Keratinocyte (primary cell): ENCODE data around the gene NSG1. TPM values are rescaled to one million over a fixed set of nuclear protein-coding genes. Genes with fewer than 3 reads are reported as not detected.

Source experiments
- DNase-seq: peaks from one replicate; pipeline ENCODE4 v3.0.0-alpha.2; 2011; ENCODE audit warnings: low read depth, missing footprints, low spot score
- FAIRE-seq: peaks from 2 replicates; lab custom pipeline; 2011; peaks lifted over from hg19 to GRCh38; lab: Jason Lieb, UNC
- H2AFZ ChIP-seq: 2 replicates; pipeline ENCODE4 v1.6.0; 2012; ENCODE audit warnings: low read length, control low read depth, inconsistent platforms; ENCODE audit not compliant: control insufficient read depth
- H3K27ac ChIP-seq: 2 replicates; pipeline ENCODE4 v1.5.1; 2011; ENCODE audit warnings: low read length; ENCODE audit not compliant: control insufficient read depth, insufficient read depth
- H3K27me3 ChIP-seq: 3 replicates; pipeline ENCODE4 v1.6.0; 2011; ENCODE audit warnings: low read length; ENCODE audit not compliant: control insufficient read depth, insufficient read depth; ENCODE audit errors: extremely low read depth
- H3K36me3 ChIP-seq, 2 experiments: 2 replicates in 1 of 2; 3 replicates in 1 of 2; pipeline ENCODE4 v1.5.1; 2011; ENCODE audit warnings: low read length in 2 of 2, mild to moderate bottlenecking in 1 of 2; ENCODE audit not compliant: control insufficient read depth in 2 of 2, insufficient read depth in 2 of 2; ENCODE audit errors: extremely low read depth in 1 of 2
- H3K4me1 ChIP-seq: 3 replicates; pipeline ENCODE4 v1.5.1; 2011; ENCODE audit warnings: low read length; ENCODE audit not compliant: control insufficient read depth, insufficient read depth; ENCODE audit errors: extremely low read depth
- H3K4me2 ChIP-seq: 3 replicates; pipeline ENCODE4 v1.6.0; 2011; ENCODE audit warnings: low read depth, low read length; ENCODE audit not compliant: control insufficient read depth, insufficient read depth; ENCODE audit errors: extremely low read depth
- H3K4me3 ChIP-seq, 3 experiments: fragments of 200-600 bp in 1 of 3; sonication (generic) in 1 of 3; 2 replicates in 2 of 3; 3 replicates in 1 of 3; pipeline ENCODE4 v1.5.1; 2011 to 2016; ENCODE audit warnings: low read length in 3 of 3, mild to moderate bottlenecking in 3 of 3, control low read depth in 2 of 3, inconsistent platforms in 1 of 3, low read depth in 1 of 3, mixed read lengths in 1 of 3, mixed run types in 1 of 3, moderate library complexity in 1 of 3; ENCODE audit not compliant: control insufficient read depth in 2 of 3, insufficient read depth in 2 of 3; ENCODE audit errors: extremely low read depth in 1 of 3
- H3K79me2 ChIP-seq: 2 replicates; pipeline ENCODE4 v1.6.0; 2012; ENCODE audit warnings: low read length; ENCODE audit not compliant: control insufficient read depth, insufficient read depth
- H3K9ac ChIP-seq: 3 replicates; pipeline ENCODE4 v1.6.0; 2011; ENCODE audit warnings: low read length; ENCODE audit not compliant: control insufficient read depth, insufficient read depth; ENCODE audit errors: extremely low read depth
- H3K9me1 ChIP-seq: 3 replicates; pipeline ENCODE4 v1.6.0; 2011; ENCODE audit warnings: low read length; ENCODE audit not compliant: control insufficient read depth, insufficient read depth; ENCODE audit errors: extremely low read depth
- H3K9me3 ChIP-seq: 2 replicates; pipeline ENCODE4 v1.5.1; 2012; ENCODE audit warnings: low read depth, low read length; ENCODE audit not compliant: control insufficient read depth
- H4K20me1 ChIP-seq: 3 replicates; pipeline ENCODE4 v1.6.0; 2011; ENCODE audit warnings: low read length; ENCODE audit not compliant: control insufficient read depth, insufficient read depth; ENCODE audit errors: extremely low read depth
- CTCF ChIP-seq, 3 experiments: IDR thresholded peaks in 1 of 3; conservative IDR thresholded peaks in 1 of 3; optimal IDR thresholded peaks in 1 of 3; 2 replicates in 2 of 3; 3 replicates in 1 of 3; pipeline versions ENCODE3 to v1.5.1; 2011; ENCODE audit warnings: low read length in 3 of 3, mild to moderate bottlenecking in 3 of 3, moderate library complexity in 2 of 3, control low read depth in 1 of 3, inconsistent platforms in 1 of 3; ENCODE audit not compliant: insufficient read depth in 2 of 3; ENCODE audit errors: extremely low read depth in 1 of 3
- EZH2 ChIP-seq: IDR thresholded peaks from one replicate; pipeline ENCODE4 v1.6.1; 2012; ENCODE audit warnings: inconsistent platforms, mild to moderate bottlenecking, low read length, moderate library complexity
- dilution Hi-C: fragments of 300-500 bp; cut with MboI; formaldehyde crosslinking; loops from one replicate; pipeline ENCODE4 v1.7.0; 2020; ENCODE audit warnings: low sequenced_read_pairs; ENCODE audit not compliant: extremely low pct_ligation_motif_present
- polyA plus RNA-seq, 5 experiments: library from polyadenylated mRNA; depleted of rRNA in 3 of 5; stranded (reverse) in 3 of 5; stranded (forward) in 1 of 5; unstranded in 1 of 5; fragments of >200 nt; gene quantifications; 1 replicate in 1 of 5; 2 replicates in 3 of 5; 3 replicates in 1 of 5; pipeline versions ENCODE4 v1.2.1 to v1.2.3, GENCODE V29; 2011 to 2012; ENCODE audit warnings: missing spikeins in 2 of 5, low read depth in 1 of 5, low replicate concordance in 1 of 5

NSG1 gene
- polyA plus RNA-seq, 1 donor (not counting 4 experiments of a cell fraction or from before 2014, with no cell fraction given) = 49.3 TPM

- no peak for DNase-seq
- Histone ChIP-seq H3K4me3 (no peak overlapping the region), H3K36me3 (peaks cover 12 to 22% of the 10 kb centered on the region in 2 experiments), H3K9ac (no peak overlapping the region), H3K79me2 (no peaks in the 10 kb centered on the region), H3K4me1 (no peaks in the 10 kb centered on the region), H4K20me1 (no peaks in the 10 kb centered on the region), H3K4me2 (no peak overlapping the region), H2AFZ (no peak overlapping the region), H3K27me3 (no peaks in the 10 kb centered on the region), H3K27ac (no peak overlapping the region), H3K9me3 (no peaks in the 10 kb centered on the region), H3K9me1 (no peaks in the 10 kb centered on the region)
- FAIRE-seq = no peak
- TF ChIP-seq EZH2 (no peak), CTCF (optimal IDR thresholded peaks at IDR 0.05 in 1 of 3, IDR thresholded peaks at IDR 0.05 in 1 of 3, conservative IDR thresholded peaks at IDR 0.05 in 1 of 3; ENCODE audit: extremely low read depth in 1 of 3, insufficient read depth in 2 of 3, low read length in 3 of 3) (no peak)
- dilution Hi-C loops = no loop called here
These were observed 37.0 kb downstream of the NSG1 start for GRCh38 chr4:4423706-4424498.

GRCh38 chr4:4424499-4425115, 37.7 kb downstream of the NSG1 start:
- H3K36me3 ChIP-seq = peaks cover 9 to 19% of the 10 kb centered on the region in 2 experiments
- no peaks in the 10 kb centered on the region for H3K27me3 ChIP-seq
- no peak overlapping the region for H3K27ac ChIP-seq
- no peak overlapping the region for H3K4me3 ChIP-seq
- no peaks in the 10 kb centered on the region for H3K9me3 ChIP-seq
- H4K20me1 ChIP-seq = no peaks in the 10 kb centered on the region
- FAIRE-seq = no peak
- TF ChIP-seq CTCF (optimal IDR thresholded peaks at IDR 0.05 in 1 of 3, IDR thresholded peaks at IDR 0.05 in 1 of 3, conservative IDR thresholded peaks at IDR 0.05 in 1 of 3; ENCODE audit: extremely low read depth in 1 of 3, insufficient read depth in 2 of 3, low read length in 3 of 3) = no peak
- TF ChIP-seq EZH2 = no peak
- no peaks in the 10 kb centered on the region for H3K9me1 ChIP-seq
- dilution Hi-C loops = no loop called here
- DNase-seq = no peak
- H2AFZ ChIP-seq = no peak overlapping the region
- no peaks in the 10 kb centered on the region for H3K79me2 ChIP-seq
- H3K4me1 ChIP-seq = no peaks in the 10 kb centered on the region
- H3K9ac ChIP-seq = no peak overlapping the region
- H3K4me2 ChIP-seq = no peak overlapping the region
